ENCODE measurements around the gene BABAM1. TPM values are rescaled to one million over a fixed set of nuclear protein-coding genes. Genes with fewer than 3 reads are reported as not detected.

Gene BABAM1
- total and polyA plus RNA-seq, 3 donors from 2014 or later = 93.2 to 110 (median 95.4) TPM

- WGBS, 2 donors = 22 to 36% methylated on average over 5 to 8 of the region's 8 CpGs
- intact Hi-C loops (cut with DNase I; ENCODE audit: low total_unique reads) = no loop called here
- Histone ChIP-seq H3K4me1 (peaks cover 45% of the 10 kb centered on the region), H3K36me3 (ENCODE audit: low read depth, missing control alignments) (no peaks in the 10 kb centered on the region), H3K4me3 (peak overlapping the region; percentile 71 to 80), H3K27ac (peak overlapping the region; percentile 79 to 82), H3K9me3 (no peaks in the 10 kb centered on the region), H3K27me3 (no peaks in the 10 kb centered on the region)
- no peak for TF ChIP-seq POLR2A (IDR thresholded peaks at IDR 0.05)
- TF ChIP-seq, protein P1, sequence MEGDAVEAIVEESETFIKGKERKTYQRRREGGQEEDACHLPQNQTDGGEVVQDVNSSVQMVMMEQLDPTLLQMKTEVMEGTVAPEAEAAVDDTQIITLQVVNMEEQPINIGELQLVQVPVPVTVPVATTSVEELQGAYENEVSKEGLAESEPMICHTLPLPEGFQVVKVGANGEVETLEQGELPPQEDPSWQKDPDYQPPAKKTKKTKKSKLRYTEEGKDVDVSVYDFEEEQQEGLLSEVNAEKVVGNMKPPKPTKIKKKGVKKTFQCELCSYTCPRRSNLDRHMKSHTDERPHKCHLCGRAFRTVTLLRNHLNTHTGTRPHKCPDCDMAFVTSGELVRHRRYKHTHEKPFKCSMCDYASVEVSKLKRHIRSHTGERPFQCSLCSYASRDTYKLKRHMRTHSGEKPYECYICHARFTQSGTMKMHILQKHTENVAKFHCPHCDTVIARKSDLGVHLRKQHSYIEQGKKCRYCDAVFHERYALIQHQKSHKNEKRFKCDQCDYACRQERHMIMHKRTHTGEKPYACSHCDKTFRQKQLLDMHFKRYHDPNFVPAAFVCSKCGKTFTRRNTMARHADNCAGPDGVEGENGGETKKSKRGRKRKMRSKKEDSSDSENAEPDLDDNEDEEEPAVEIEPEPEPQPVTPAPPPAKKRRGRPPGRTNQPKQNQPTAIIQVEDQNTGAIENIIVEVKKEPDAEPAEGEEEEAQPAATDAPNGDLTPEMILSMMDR (IDR thresholded peaks at IDR 0.05) = no peak
- no peak for DNase-seq
These were observed 23.9 kb upstream of the BABAM1 start for GRCh38 chr19:17243211-17243829.

DNA sequence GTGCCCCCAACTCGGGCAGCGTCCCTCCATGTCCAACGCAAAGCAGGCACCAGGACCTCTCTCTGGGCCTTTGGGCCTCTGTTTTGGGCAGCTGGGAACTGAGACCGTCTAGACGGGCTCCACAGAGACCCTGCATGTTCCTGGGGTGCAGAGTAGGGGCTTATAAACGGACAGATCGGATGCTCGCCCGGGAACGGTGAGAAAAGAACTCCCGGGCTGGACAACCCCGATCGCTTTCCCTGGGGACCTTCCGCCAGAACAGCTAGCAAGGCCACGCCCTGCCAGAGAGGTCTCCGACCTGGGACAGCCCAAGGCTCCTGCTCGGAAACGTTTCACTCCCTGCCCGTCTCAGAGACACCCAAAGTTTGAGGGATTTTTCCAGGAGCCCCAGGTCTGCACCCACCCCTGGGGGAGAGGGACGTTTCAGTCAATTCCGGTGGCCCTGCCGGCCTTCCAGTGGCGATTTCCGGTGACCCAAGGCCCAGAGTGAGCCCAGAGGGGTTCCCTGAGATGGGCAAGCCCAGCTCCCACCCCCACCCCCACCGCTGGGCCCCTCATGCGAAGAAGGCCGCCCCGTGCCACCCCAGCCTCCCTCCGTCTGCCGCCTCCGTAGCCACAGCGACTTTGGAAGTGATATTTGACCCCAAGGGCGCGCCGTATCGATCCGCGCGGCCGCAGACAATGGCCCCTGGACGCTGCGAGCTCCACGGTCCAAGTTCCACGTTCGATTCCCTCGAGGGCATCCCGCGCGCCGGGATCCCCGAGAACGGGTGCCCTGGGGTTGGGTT lies 23.2 kb upstream of the BABAM1 start:
- Histone ChIP-seq H3K27me3 (no peaks in the 10 kb centered on the region), H3K27ac (peak overlapping the region; percentile 79 to 82), H3K4me1 (peaks cover 45% of the 10 kb centered on the region), H3K4me3 (peak overlapping the region; percentile 71 to 80), H3K9me3 (no peaks in the 10 kb centered on the region), H3K36me3 (ENCODE audit: low read depth, missing control alignments) (no peaks in the 10 kb centered on the region)
- intact Hi-C loops (cut with DNase I; ENCODE audit: low total_unique reads) = no loop called here
- peak; percentile 75 for DNase-seq
- 0 to 2% methylated on average over 3 to 52 of the region's 52 CpGs for WGBS, 2 donors
- TF ChIP-seq POLR2A (IDR thresholded peaks at IDR 0.05) = no peak
- TF ChIP-seq, protein P1 (IDR thresholded peaks at IDR 0.05) = no peak

- Histone ChIP-seq H3K4me3 (peak overlapping the region; percentile 71 to 80), H3K27me3 (no peaks in the 10 kb centered on the region), H3K36me3 (ENCODE audit: low read depth, missing control alignments) (no peaks in the 10 kb centered on the region), H3K4me1 (peaks cover 44% of the 10 kb centered on the region), H3K9me3 (no peaks in the 10 kb centered on the region), H3K27ac (peak overlapping the region; percentile 79 to 82)
- WGBS, 2 donors = 0% methylated on average over 6 to 31 of the region's 100 CpGs
- TF ChIP-seq POLR2A (IDR thresholded peaks at IDR 0.05) = no peak
- TF ChIP-seq, protein P1 (IDR thresholded peaks at IDR 0.05) = no peak
- DNase-seq = no peak
- intact Hi-C loops (cut with DNase I; ENCODE audit: low total_unique reads) = no loop called here
These were observed 22.4 kb upstream of the BABAM1 start for GRCh38 chr19:17244618-17245534.

GRCh38 chr19:17245535-17245984 lies 21.7 kb upstream of the BABAM1 start, which contains the start of gene NR2F6:
Gene NR2F6 (minus strand): TSS chr19:17245919. CDS start chr19:17245220, 699 bp downstream.
- H3K36me3 ChIP-seq (ENCODE audit: low read depth, missing control alignments) = no peaks in the 10 kb centered on the region
- H3K27me3 ChIP-seq = no peaks in the 10 kb centered on the region
- DNase-seq = no peak
- TF ChIP-seq POLR2A (IDR thresholded peaks at IDR 0.05) = no peak
- TF ChIP-seq, protein P1 (IDR thresholded peaks at IDR 0.05) = no peak
- H3K4me1 ChIP-seq = peaks cover 39% of the 10 kb centered on the region
- no peaks in the 10 kb centered on the region for H3K9me3 ChIP-seq
- WGBS, 2 donors = 1% methylated on average over 37 of the region's 72 CpGs; no CpG with 5 or more reads in 1 of the 2 donors
- peak within 1 kb of the TSS; percentile 79 to 82 for H3K27ac ChIP-seq
- peak within 1 kb of the TSS; percentile 71 to 80 for H3K4me3 ChIP-seq
- intact Hi-C loops (cut with DNase I; ENCODE audit: low total_unique reads) = no loop called here
